HEK293T (cell line): Measurements from ENCODE around the gene HELB.
"Not testable (repeated sequence)": the region's sequence is repeated elsewhere in the genome, so short reads cannot be mapped to it uniquely, and the experiment has no call there.

Experiments
- CTCF ChIA-PET: fragments of 350-600 bp; formaldehyde crosslinking; extraction: SDS; loops from one replicate; lab custom pipeline; 2021; ENCODE audit warnings: antibody characterized with exemption, inconsistent platforms; lab: Yijun Ruan, JAX
- POLR2A ChIA-PET: fragments of 350-600 bp; formaldehyde crosslinking; extraction: SDS; loops from one replicate; lab custom pipeline; 2020; ENCODE audit warnings: antibody characterized with exemption, inconsistent platforms; lab: Yijun Ruan, JAX
- DNase-seq: peaks from one replicate; pipeline ENCODE4 v3.0.0; 2012; ENCODE audit warnings: mixed read lengths; ENCODE audit errors: extremely low spot score
- ARNT ChIP-seq: fragments of 450-650 bp; IDR thresholded peaks from 2 replicates; pipeline ENCODE4 v1.6.1; 2017; ENCODE audit warnings: mild to moderate bottlenecking
- BHLHE40 ChIP-seq: fragments of 450-650 bp; IDR thresholded peaks from 2 replicates; pipeline ENCODE4 v1.6.1; 2016; ENCODE audit warnings: mild to moderate bottlenecking, moderate library complexity, borderline replicate concordance
- CTBP1 ChIP-seq: fragments of 450-650 bp; IDR thresholded peaks from 2 replicates; pipeline ENCODE4 v1.6.1; 2016; ENCODE audit warnings: borderline replicate concordance
- ELF4 ChIP-seq: fragments of 450-650 bp; IDR thresholded peaks from 2 replicates; pipeline ENCODE4 v1.6.1; 2017; ENCODE audit warnings: antibody characterized with exemption
- FOXA1 ChIP-seq: fragments of 450-650 bp; IDR thresholded peaks from 2 replicates; pipeline ENCODE4 v1.6.1; 2016; ENCODE audit warnings: mild to moderate bottlenecking
- FOXK2 ChIP-seq: fragments of 450-650 bp; IDR thresholded peaks from 2 replicates; pipeline ENCODE4 v1.6.1; 2016; ENCODE audit warnings: mild to moderate bottlenecking
- FOXM1 ChIP-seq: fragments of 450-650 bp; IDR thresholded peaks from 2 replicates; pipeline ENCODE4 v1.6.1; 2017; ENCODE audit warnings: mild to moderate bottlenecking, borderline replicate concordance
- HDGF ChIP-seq: fragments of 450-650 bp; IDR thresholded peaks from 2 replicates; pipeline ENCODE4 v1.6.1; 2017; ENCODE audit warnings: antibody characterized with exemption, borderline replicate concordance
- L3MBTL2 ChIP-seq: fragments of 450-650 bp; conservative IDR thresholded peaks from 2 replicates; pipeline ENCODE4 v1.6.1; 2016; ENCODE audit warnings: mild to moderate bottlenecking
- LEF1 ChIP-seq: fragments of 450-650 bp; IDR thresholded peaks from 2 replicates; pipeline ENCODE4 v1.6.1; 2017; ENCODE audit warnings: mild to moderate bottlenecking, borderline replicate concordance
- NFRKB ChIP-seq: fragments of 450-650 bp; IDR thresholded peaks from 2 replicates; pipeline ENCODE4 v1.6.1; 2016; ENCODE audit warnings: mild to moderate bottlenecking, moderate library complexity
- PKNOX1 ChIP-seq: fragments of 450-650 bp; IDR thresholded peaks from 2 replicates; pipeline ENCODE4 v1.6.1; 2016
- SP1 ChIP-seq: fragments of 450-650 bp; IDR thresholded peaks from 2 replicates; pipeline ENCODE4 v1.6.1; 2017
- SUZ12 ChIP-seq: fragments of 450-650 bp; IDR thresholded peaks from 2 replicates; pipeline ENCODE4 v1.6.1; 2016; ENCODE audit warnings: mild to moderate bottlenecking
- TARDBP ChIP-seq: fragments of 450-650 bp; IDR thresholded peaks from 2 replicates; pipeline ENCODE4 v1.6.1; 2016
- ZNF384 ChIP-seq: fragments of 450-650 bp; IDR thresholded peaks from 2 replicates; pipeline ENCODE4 v1.6.1; 2016

The HELB gene

GRCh38 chr12:66289485-66289884 lies 12.8 kb upstream of the HELB start:
- TF ChIP-seq FOXK2, result no peak
- TF ChIP-seq LEF1, result no peak
- no peak for TF ChIP-seq SUZ12
- TF ChIP-seq FOXM1, result no peak
- no peak for DNase-seq
- POLR2A ChIA-PET, result no interaction called here
- CTCF ChIA-PET, result no interaction called here

GRCh38 chr12:66290716-66291200 lies 11.5 kb upstream of the HELB start:
- TF ChIP-seq FOXM1, result no peak
- TF ChIP-seq SUZ12, result no peak
- no peak for TF ChIP-seq CTBP1
- TF ChIP-seq FOXK2, result no peak
- TF ChIP-seq SP1, result no peak
- TF ChIP-seq PKNOX1, result no peak
- no peak for TF ChIP-seq TARDBP
- no peak for TF ChIP-seq ZNF384
- no peak for TF ChIP-seq HDGF
- TF ChIP-seq LEF1, result no peak
- no peak for TF ChIP-seq L3MBTL2
- TF ChIP-seq ARNT, result no peak
- no peak for TF ChIP-seq BHLHE40
- TF ChIP-seq ELF4, result no peak
- TF ChIP-seq NFRKB, result no peak
- TF ChIP-seq FOXA1, result no peak
- ChIA-PET POLR2A (no interaction called here), CTCF (no interaction called here)
- DNase-seq, result no peak

- DNase-seq, result no peak
- TF ChIP-seq LEF1 (no peak), CTBP1 (no peak), L3MBTL2 (no peak), ARNT (no peak)
- ChIA-PET CTCF (no interaction called here), POLR2A (no interaction called here)
Measured at GRCh38 chr12:66296176-66296683, 6.1 kb upstream of the HELB start.

- no peak for TF ChIP-seq SP1
- TF ChIP-seq PKNOX1, result no peak
- TF ChIP-seq ARNT, result no peak
- no peak for TF ChIP-seq CTBP1
- no peak for TF ChIP-seq ZNF384
- CTCF ChIA-PET, result no interaction called here
- DNase-seq, result no peak
- POLR2A ChIA-PET, result no interaction called here
Measured at GRCh38 chr12:66297080-66297479, 5.2 kb upstream of the HELB start.

- DNase-seq, result no peak
- no peak for TF ChIP-seq PKNOX1
- no peak for TF ChIP-seq CTBP1
- TF ChIP-seq FOXK2, result no peak
- TF ChIP-seq ELF4, result no peak
- no peak for TF ChIP-seq FOXM1
- no peak for TF ChIP-seq BHLHE40
- no peak for TF ChIP-seq TARDBP
- TF ChIP-seq FOXA1, result no peak
- TF ChIP-seq ARNT, result no peak
- no peak for TF ChIP-seq HDGF
- TF ChIP-seq SUZ12, result no peak
- ChIA-PET CTCF (no interaction called here), POLR2A (no interaction called here)
Measured at GRCh38 chr12:66297923-66298322, 4.4 kb upstream of the HELB start.

- TF ChIP-seq PKNOX1 (peak; percentile 48; the same call in 1 of the 2 replicates), FOXM1 (no peak), ARNT (no peak), ZNF384 (peak; percentile 94), L3MBTL2 (0 out of 2 replicates have a peak, but pooled peaks have one; percentile 6)
- ChIA-PET CTCF (interaction anchor here (0.6 to 2.0 kb wide), 2 partner anchors 15 to 33 kb away, joined by 4 to 7 read pairs; no protein-coding TSS in a partner anchor), POLR2A (interaction anchor here (0.7 to 2.5 kb wide), 13 partner anchors 8 to 1086 kb away, joined by 3 to 11 read pairs (median 4); partner anchors contain the start of genes CAND1, LLPH and TMBIM4)
Measured at GRCh38 chr12:66302827-66303169, 505 bp downstream of the HELB start.

GRCh38 chr12:66303316-66303804 lies 1.1 kb downstream of the HELB start:
- POLR2A ChIA-PET, result interaction anchor here (0.7 to 2.5 kb wide), 9 partner anchors 10 to 1086 kb away, joined by 3 to 11 read pairs (median 6); partner anchors contain the start of genes LLPH and TMBIM4

More at GRCh38 chr12:66302827-66303169, 505 bp downstream of the HELB start:
- DNase-seq, result no peak

More at GRCh38 chr12:66303316-66303804, 1.1 kb downstream of the HELB start:
- not testable (repeated sequence) for DNase-seq
- CTCF ChIA-PET, result interaction anchor here (2.0 kb wide), 1 partner anchor 34 kb away, joined by 7 read pairs; no protein-coding TSS in a partner anchor
